Lower leg skin (tissue), 4 donors: ENCODE data around the gene AGR3. TPM values are rescaled to one million over a fixed set of nuclear protein-coding genes. Genes with fewer than 3 reads are reported as not detected.

Experiments used
- DNase-seq, 2 donors: peaks; one replicate each; pipeline ENCODE4 v3.0.0-alpha.2; 2019; ENCODE audit warnings: low spot score in 2 of 2
- H3K4me3 ChIP-seq: fragments of 200-600 bp; sonication (generic); 2 replicates; pipeline ENCODE4 v1.5.1; 2017; ENCODE audit warnings: mild to moderate bottlenecking, low read depth; ENCODE audit not compliant: poor library complexity, severe bottlenecking
- CTCF ChIP-seq, 3 donors: fragments of 450-650 bp; IDR thresholded peaks; one replicate each; pipeline ENCODE4 v1.5.1; 2016; ENCODE audit warnings: antibody characterized with exemption in 3 of 3, mild to moderate bottlenecking in 3 of 3, moderate library complexity in 2 of 3
- POLR2A ChIP-seq, 2 donors: fragments of 450-650 bp; IDR thresholded peaks; one replicate each; pipeline ENCODE4 v1.6.1; 2016 to 2017; ENCODE audit warnings: antibody characterized with exemption in 2 of 2, mild to moderate bottlenecking in 1 of 2, moderate library complexity in 1 of 2
- WGBS, 2 donors: methylation state at CpG; one replicate each; pipeline ENCODE4 v1.1.5; 2018; 5-methylcytosine and 5-hydroxymethylcytosine counted together
- intact Hi-C: fragments of 100-400 bp; cut with DNase I; formaldehyde crosslinking; loops from one replicate; pipeline ENCODE4 v1.15.0; 2023; ENCODE audit warnings: low total_unique reads
- total RNA-seq, 4 donors: library from RNA; depleted of rRNA; stranded (reverse); fragments of >200 nt; gene quantifications; one replicate each; pipeline ENCODE4 v1.1.0, GENCODE V29; 2016

AGR3 gene
- total RNA-seq, 4 donors from 2014 or later = 2.0 to 2.2 TPM; not detected in 2

DNA sequence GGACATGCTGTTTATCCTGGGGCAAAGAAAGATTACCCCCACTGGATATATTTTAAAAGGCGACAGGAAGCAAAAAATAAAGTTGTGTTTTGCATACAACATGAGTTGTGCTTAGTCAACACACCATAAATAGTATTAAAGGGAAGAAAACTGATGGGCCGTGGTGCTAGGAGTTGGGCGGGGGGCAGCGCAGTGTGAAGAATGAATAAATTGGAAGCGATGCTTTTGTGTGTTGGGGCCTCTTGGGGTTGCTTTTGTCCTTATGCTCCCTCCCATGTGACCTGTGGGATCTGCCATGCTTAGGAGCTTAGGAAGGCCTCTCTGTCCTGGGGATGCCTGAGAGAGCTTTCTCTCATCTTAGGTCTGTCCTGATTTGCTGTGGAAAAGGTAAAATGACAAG is 35.0 kb upstream of the AGR3 start:
- no peak overlapping the region for H3K4me3 ChIP-seq
- TF ChIP-seq CTCF (IDR thresholded peaks at IDR 0.05) = no peak
- no peak for TF ChIP-seq POLR2A (IDR thresholded peaks at IDR 0.05)
- DNase-seq = no peak
- intact Hi-C loops = loop anchor here (5.0 to 10.0 kb wide), 2 partner anchors 114 to 222 kb away; partner anchors contain the start of gene AGR2
- WGBS, 2 donors = 86 to 92% methylated on average over 5 of the region's 5 CpGs

DNA sequence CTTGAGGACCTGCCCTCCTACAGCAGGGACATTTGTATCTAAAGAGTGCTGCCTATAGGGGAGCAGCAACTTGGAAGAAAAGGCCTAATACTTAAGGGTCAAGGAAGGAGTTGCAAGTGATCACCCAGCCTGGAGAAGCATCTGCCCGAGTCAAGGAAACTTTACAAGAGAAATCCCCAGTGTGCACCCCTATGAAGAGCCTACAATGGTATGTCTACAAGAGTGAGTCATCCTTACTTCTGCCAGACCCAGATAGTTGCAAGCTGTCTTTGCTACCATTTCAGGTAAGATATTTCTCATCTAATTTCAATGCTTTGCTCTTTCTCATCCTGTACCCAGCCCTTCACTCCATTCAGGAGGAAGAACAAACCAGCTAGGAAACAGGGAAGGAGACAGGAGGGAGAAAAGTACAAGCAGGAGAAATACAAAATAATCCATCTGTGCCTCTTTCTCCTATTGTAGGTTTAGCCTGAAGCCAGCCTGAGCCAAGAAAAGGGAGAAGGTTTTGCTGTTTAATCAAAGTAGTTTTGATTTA is 34.4 kb upstream of the AGR3 start:
- 50 to 58% methylated on average over 1 of the region's 1 CpG for WGBS, 2 donors
- intact Hi-C loops = loop anchor here (5.0 to 10.0 kb wide), 2 partner anchors 114 to 221 kb away; partner anchors contain the start of gene AGR2
- DNase-seq = no peak

GRCh38 chr7:16915405-16915804 is 33.6 kb upstream of the AGR3 start:
- peak in 1 of 2 donors; percentile 51 for DNase-seq
- WGBS, 2 donors = 58 to 60% methylated on average over 4 of the region's 4 CpGs
- H3K4me3 ChIP-seq = no peak overlapping the region
- intact Hi-C loops = loop anchor here (5.0 to 10.0 kb wide), 2 partner anchors 113 to 221 kb away; partner anchors contain the start of gene AGR2
- TF ChIP-seq POLR2A (IDR thresholded peaks at IDR 0.05) (no peak), CTCF (IDR thresholded peaks at IDR 0.05) (no peak)

More for the DNA sequence above, 34.4 kb upstream of the AGR3 start:
- TF ChIP-seq CTCF (IDR thresholded peaks at IDR 0.05) = no peak
- TF ChIP-seq POLR2A (IDR thresholded peaks at IDR 0.05) = no peak
- H3K4me3 ChIP-seq = no peak overlapping the region

DNA sequence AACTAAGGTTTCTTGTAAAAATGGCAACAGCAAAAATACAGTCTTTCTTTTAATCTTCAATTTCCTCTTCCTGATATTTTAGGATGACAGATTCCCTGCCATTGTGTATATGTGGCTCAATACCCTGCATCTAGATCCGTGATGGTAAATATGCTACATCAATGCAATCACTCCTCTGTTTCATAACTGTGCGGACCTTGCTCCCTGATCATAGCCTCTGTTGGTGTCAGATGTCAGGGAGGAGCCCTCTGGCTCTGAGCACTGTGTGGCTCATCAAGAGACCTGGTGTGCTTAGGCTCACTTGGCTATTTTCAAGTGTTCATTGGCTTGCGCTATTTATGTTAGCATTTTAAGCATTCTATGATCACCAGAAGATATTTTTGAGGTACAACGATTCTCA is 33.0 kb upstream of the AGR3 start:
- 73 to 76% methylated on average over 4 of the region's 4 CpGs for WGBS, 2 donors
- no peak for DNase-seq
- no peak overlapping the region for H3K4me3 ChIP-seq
- TF ChIP-seq CTCF (IDR thresholded peaks at IDR 0.05) (no peak), POLR2A (IDR thresholded peaks at IDR 0.05) (no peak)
- intact Hi-C loops = loop anchor here (5.0 to 10.0 kb wide), 2 partner anchors 112 to 220 kb away; partner anchors contain the start of gene AGR2

- WGBS, 2 donors = 91 to 94% methylated on average over 5 of the region's 5 CpGs
- no peak for DNase-seq
- intact Hi-C loops = loop anchor here (10.0 kb wide), 1 partner anchor 219 kb away; no protein-coding TSS in a partner anchor
- no peak overlapping the region for H3K4me3 ChIP-seq
- TF ChIP-seq CTCF (IDR thresholded peaks at IDR 0.05) (no peak), POLR2A (IDR thresholded peaks at IDR 0.05) (no peak)
Observed at GRCh38 chr7:16913643-16914042, 31.9 kb upstream of the AGR3 start.
